Neural cell (in vitro differentiated cells): ENCODE data around the gene RTN4. TPM values are rescaled to one million over a fixed set of nuclear protein-coding genes. Genes with fewer than 3 reads are reported as not detected.

Experiments used
- H2AFZ ChIP-seq: fragments of 200-600, 300-800 bp; sonication (generic), shearing (Covaris generic); 2 replicates; pipeline ENCODE4 v1.6.0; 2014; ENCODE audit warnings: low read depth, mild to moderate bottlenecking, antibody characterized with exemption, low read length, moderate library complexity
- H3F3A ChIP-seq: fragments of 200-600 bp; shearing (Covaris generic); 2 replicates; pipeline ENCODE4 v1.6.1; 2016; ENCODE audit warnings: mild to moderate bottlenecking, moderate library complexity, mixed read lengths, antibody characterized with exemption, low read length; ENCODE audit not compliant: insufficient read depth, poor library complexity, severe bottlenecking
- H3K27ac ChIP-seq: fragments of 200-600, 300-800 bp; sonication (generic), shearing (Covaris generic); 2 replicates; pipeline ENCODE4 v1.5.1; 2014; ENCODE audit warnings: mild to moderate bottlenecking, low read length, moderate library complexity
- H3K27me3 ChIP-seq: fragments of 300-800, 200-600 bp; sonication (generic), shearing (Covaris generic); 2 replicates; pipeline ENCODE4 v1.6.0; 2014; ENCODE audit warnings: mild to moderate bottlenecking, low read depth, low read length, moderate library complexity; ENCODE audit not compliant: insufficient read depth
- H3K36me3 ChIP-seq: fragments of 300-800, 200-600 bp; sonication (generic), shearing (Covaris generic); 2 replicates; pipeline ENCODE4 v1.5.1; 2014; ENCODE audit warnings: mild to moderate bottlenecking, antibody characterized with exemption, low read length, moderate library complexity; ENCODE audit not compliant: insufficient read depth
- H3K4me2 ChIP-seq: fragments of 300-800, 200-600 bp; sonication (generic), shearing (Covaris generic); 2 replicates; pipeline ENCODE4 v1.6.0; 2014; ENCODE audit warnings: mild to moderate bottlenecking, low read length
- H3K4me3 ChIP-seq: fragments of 300-800, 200-600 bp; sonication (generic), shearing (Covaris generic); 2 replicates; pipeline ENCODE4 v1.5.1; 2014; ENCODE audit warnings: mild to moderate bottlenecking, low read length, moderate library complexity
- H3K79me2 ChIP-seq: fragments of 200-600 bp; shearing (Covaris generic); replicated peaks from 2 replicates; pipeline ENCODE4 v1.6.0; 2014; ENCODE audit warnings: mild to moderate bottlenecking, low read length, moderate library complexity; ENCODE audit not compliant: insufficient read depth
- H3K9ac ChIP-seq: fragments of 300-800, 200-600 bp; sonication (generic), shearing (Covaris generic); 2 replicates; pipeline ENCODE4 v1.6.1; 2016; ENCODE audit warnings: mild to moderate bottlenecking, low read length, mixed read lengths
- H3K9me2 ChIP-seq: fragments of 200-600 bp; shearing (Covaris generic); 2 replicates; pipeline ENCODE4 v1.6.1; 2016; ENCODE audit warnings: mild to moderate bottlenecking, low read length, mixed read lengths; ENCODE audit not compliant: insufficient read depth
- H3K9me3 ChIP-seq: fragments of 200-600, 300-800 bp; sonication (generic), shearing (Covaris generic); 2 replicates; pipeline ENCODE4 v1.6.1; 2016; ENCODE audit warnings: mild to moderate bottlenecking, mixed run types, low read length, moderate library complexity, mixed read lengths
- H4K20me1 ChIP-seq: fragments of 200-600 bp; shearing (Covaris generic); 2 replicates; pipeline ENCODE4 v1.6.1; 2016; ENCODE audit warnings: mild to moderate bottlenecking, mixed run types; ENCODE audit not compliant: insufficient read depth
- EP300 ChIP-seq: fragments of 450-650 bp; conservative IDR thresholded peaks from 2 replicates; pipeline ENCODE4 v1.6.1; 2014; ENCODE audit warnings: antibody characterized with exemption, mild to moderate bottlenecking, moderate library complexity; ENCODE audit not compliant: poor library complexity, severe bottlenecking
- EZH2 ChIP-seq: fragments of 200-600, 300-800 bp; shearing (Covaris generic), sonication (generic); IDR thresholded peaks from 2 replicates; pipeline ENCODE4 v1.6.1; 2014; ENCODE audit warnings: antibody characterized with exemption, low read length, borderline replicate concordance, mild to moderate bottlenecking; ENCODE audit not compliant: insufficient read depth, poor library complexity, severe bottlenecking
- MXI1 ChIP-seq: fragments of 450-650 bp; conservative IDR thresholded peaks from 2 replicates; pipeline ENCODE4 v1.6.1; 2014; ENCODE audit warnings: antibody characterized with exemption, mild to moderate bottlenecking; ENCODE audit not compliant: poor library complexity, severe bottlenecking
- POLR2AphosphoS5 ChIP-seq: IDR thresholded peaks from 2 replicates; pipeline ENCODE4 v1.6.1; 2012
- RAD21 ChIP-seq: fragments of 450-650 bp; conservative IDR thresholded peaks from 2 replicates; pipeline ENCODE4 v1.6.1; 2014; ENCODE audit warnings: antibody characterized with exemption, mild to moderate bottlenecking, moderate library complexity
- SMC3 ChIP-seq: fragments of 450-650 bp; conservative IDR thresholded peaks from 2 replicates; pipeline ENCODE4 v1.6.1; 2014; ENCODE audit warnings: antibody characterized with exemption, mild to moderate bottlenecking, moderate library complexity; ENCODE audit not compliant: poor library complexity
- TAF1 ChIP-seq: IDR thresholded peaks from 2 replicates; pipeline ENCODE4 v1.6.1; 2012; ENCODE audit warnings: low read depth
- polyA plus RNA-seq: library from polyadenylated mRNA; depleted of rRNA; stranded (reverse); fragments of >200 nt; gene quantifications from 2 replicates; pipeline ENCODE4 v1.2.3, GENCODE V29; 2014
- TF ChIP-seq, protein P1 (sequence below): fragments of 450-650 bp; IDR thresholded peaks from 2 replicates; pipeline ENCODE4 v1.5.1; 2014; ENCODE audit warnings: antibody characterized with exemption, mild to moderate bottlenecking, moderate library complexity; ENCODE audit not compliant: poor library complexity, severe bottlenecking
- TF ChIP-seq, protein P2 (sequence below): IDR thresholded peaks from 2 replicates; pipeline ENCODE4 v1.6.1; 2012; ENCODE audit warnings: borderline replicate concordance

RTN4 gene
- polyA plus RNA-seq, 1 donor from 2014 or later = 582 TPM

DNA sequence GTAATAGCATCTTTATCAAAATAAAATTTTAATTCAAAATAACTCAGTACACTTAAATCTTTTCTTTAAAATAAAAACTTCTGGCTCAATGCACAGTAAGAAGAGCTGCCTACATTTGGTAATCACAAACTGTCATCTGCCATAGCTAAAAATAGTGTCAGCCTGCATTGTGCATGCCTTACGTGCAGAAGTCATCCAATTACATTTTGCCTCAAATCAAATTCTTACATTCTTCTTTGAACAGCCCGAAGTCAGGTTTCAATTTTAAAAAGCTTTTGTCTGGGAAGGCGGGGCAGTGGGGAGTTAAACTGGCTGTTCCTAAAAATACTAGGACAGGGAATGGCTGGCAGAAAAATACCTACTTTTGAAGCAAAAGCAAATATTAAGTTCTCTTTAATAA lies 51.1 kb downstream of the RTN4 start:
- H3F3A ChIP-seq = no peaks in the 10 kb centered on the region
- H3K9me3 ChIP-seq = no peaks in the 10 kb centered on the region
- peaks cover 16% of the 10 kb centered on the region for H4K20me1 ChIP-seq
- H3K79me2 ChIP-seq = peaks cover 85% of the 10 kb centered on the region
- no peaks in the 10 kb centered on the region for H3K36me3 ChIP-seq
- H3K27ac ChIP-seq = no peak overlapping the region
- H3K9me2 ChIP-seq = no peaks in the 10 kb centered on the region
- H2AFZ ChIP-seq = no peak overlapping the region
- no peak overlapping the region for H3K4me2 ChIP-seq
- H3K4me3 ChIP-seq = no peak overlapping the region
- TF ChIP-seq RAD21 (no peak), POLR2AphosphoS5 (no peak), EP300 (no peak), MXI1 (no peak), EZH2 (no peak), SMC3 (no peak), TAF1 (no peak)
- TF ChIP-seq, protein P1, sequence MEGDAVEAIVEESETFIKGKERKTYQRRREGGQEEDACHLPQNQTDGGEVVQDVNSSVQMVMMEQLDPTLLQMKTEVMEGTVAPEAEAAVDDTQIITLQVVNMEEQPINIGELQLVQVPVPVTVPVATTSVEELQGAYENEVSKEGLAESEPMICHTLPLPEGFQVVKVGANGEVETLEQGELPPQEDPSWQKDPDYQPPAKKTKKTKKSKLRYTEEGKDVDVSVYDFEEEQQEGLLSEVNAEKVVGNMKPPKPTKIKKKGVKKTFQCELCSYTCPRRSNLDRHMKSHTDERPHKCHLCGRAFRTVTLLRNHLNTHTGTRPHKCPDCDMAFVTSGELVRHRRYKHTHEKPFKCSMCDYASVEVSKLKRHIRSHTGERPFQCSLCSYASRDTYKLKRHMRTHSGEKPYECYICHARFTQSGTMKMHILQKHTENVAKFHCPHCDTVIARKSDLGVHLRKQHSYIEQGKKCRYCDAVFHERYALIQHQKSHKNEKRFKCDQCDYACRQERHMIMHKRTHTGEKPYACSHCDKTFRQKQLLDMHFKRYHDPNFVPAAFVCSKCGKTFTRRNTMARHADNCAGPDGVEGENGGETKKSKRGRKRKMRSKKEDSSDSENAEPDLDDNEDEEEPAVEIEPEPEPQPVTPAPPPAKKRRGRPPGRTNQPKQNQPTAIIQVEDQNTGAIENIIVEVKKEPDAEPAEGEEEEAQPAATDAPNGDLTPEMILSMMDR = no peak
- TF ChIP-seq, protein P2, sequence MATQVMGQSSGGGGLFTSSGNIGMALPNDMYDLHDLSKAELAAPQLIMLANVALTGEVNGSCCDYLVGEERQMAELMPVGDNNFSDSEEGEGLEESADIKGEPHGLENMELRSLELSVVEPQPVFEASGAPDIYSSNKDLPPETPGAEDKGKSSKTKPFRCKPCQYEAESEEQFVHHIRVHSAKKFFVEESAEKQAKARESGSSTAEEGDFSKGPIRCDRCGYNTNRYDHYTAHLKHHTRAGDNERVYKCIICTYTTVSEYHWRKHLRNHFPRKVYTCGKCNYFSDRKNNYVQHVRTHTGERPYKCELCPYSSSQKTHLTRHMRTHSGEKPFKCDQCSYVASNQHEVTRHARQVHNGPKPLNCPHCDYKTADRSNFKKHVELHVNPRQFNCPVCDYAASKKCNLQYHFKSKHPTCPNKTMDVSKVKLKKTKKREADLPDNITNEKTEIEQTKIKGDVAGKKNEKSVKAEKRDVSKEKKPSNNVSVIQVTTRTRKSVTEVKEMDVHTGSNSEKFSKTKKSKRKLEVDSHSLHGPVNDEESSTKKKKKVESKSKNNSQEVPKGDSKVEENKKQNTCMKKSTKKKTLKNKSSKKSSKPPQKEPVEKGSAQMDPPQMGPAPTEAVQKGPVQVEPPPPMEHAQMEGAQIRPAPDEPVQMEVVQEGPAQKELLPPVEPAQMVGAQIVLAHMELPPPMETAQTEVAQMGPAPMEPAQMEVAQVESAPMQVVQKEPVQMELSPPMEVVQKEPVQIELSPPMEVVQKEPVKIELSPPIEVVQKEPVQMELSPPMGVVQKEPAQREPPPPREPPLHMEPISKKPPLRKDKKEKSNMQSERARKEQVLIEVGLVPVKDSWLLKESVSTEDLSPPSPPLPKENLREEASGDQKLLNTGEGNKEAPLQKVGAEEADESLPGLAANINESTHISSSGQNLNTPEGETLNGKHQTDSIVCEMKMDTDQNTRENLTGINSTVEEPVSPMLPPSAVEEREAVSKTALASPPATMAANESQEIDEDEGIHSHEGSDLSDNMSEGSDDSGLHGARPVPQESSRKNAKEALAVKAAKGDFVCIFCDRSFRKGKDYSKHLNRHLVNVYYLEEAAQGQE = no peak
- no peaks in the 10 kb centered on the region for H3K27me3 ChIP-seq
- H3K9ac ChIP-seq = no peak overlapping the region

DNA sequence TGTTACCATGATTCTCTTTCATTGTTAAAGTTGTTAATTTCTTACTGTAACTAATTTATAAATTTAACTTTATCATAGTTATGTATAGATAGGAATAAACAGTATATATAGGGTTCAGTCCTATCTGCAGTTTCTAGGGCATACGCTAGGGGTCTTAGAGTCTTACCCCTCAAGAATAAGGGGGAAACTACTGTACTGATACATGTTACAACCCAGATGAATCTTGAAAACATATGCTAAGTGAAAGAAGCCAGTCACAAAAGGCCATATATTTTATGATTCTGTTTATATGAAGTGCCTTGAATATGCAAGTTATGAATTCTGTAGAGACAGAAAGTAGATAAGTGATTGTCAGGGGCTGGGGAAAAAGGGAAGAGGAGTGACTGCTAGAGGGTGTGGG lies 52.4 kb downstream of the RTN4 start:
- no peaks in the 10 kb centered on the region for H3K9me3 ChIP-seq
- H3K27me3 ChIP-seq = no peaks in the 10 kb centered on the region
- H3K79me2 ChIP-seq = peaks cover 93% of the 10 kb centered on the region
- H3K9me2 ChIP-seq = no peaks in the 10 kb centered on the region
- no peaks in the 10 kb centered on the region for H3K36me3 ChIP-seq
- H3K4me2 ChIP-seq = no peak overlapping the region
- no peak for TF ChIP-seq TAF1
- no peak for TF ChIP-seq EP300
- TF ChIP-seq RAD21 = no peak
- TF ChIP-seq MXI1 = no peak
- no peak for TF ChIP-seq SMC3
- no peak for TF ChIP-seq POLR2AphosphoS5
- TF ChIP-seq, protein P2 = no peak
- H3F3A ChIP-seq = no peaks in the 10 kb centered on the region
- no peak overlapping the region for H3K4me3 ChIP-seq
- no peak overlapping the region for H2AFZ ChIP-seq
- H4K20me1 ChIP-seq = peaks cover 21% of the 10 kb centered on the region
- H3K9ac ChIP-seq = no peak overlapping the region
- H3K27ac ChIP-seq = no peak overlapping the region
